RWPE1 (cell line): ENCODE measurements around the gene QRFP.

ENCODE experiments used
- CTCF ChIA-PET: fragments of 350-600 bp; sonication (Branson Sonifier 250); formaldehyde crosslinking; extraction: SDS; loops from one replicate; lab custom pipeline; 2021; lab: Yijun Ruan, JAX
- POLR2A ChIA-PET: fragments of 400-600 bp; formaldehyde crosslinking; extraction: SDS; loops from one replicate; lab custom pipeline; 2020; ENCODE audit warnings: antibody characterized with exemption; ENCODE audit not compliant: low non-redundant PET; lab: Yijun Ruan, JAX
- DNase-seq: peaks from one replicate; pipeline ENCODE4 v3.0.0; 2012; ENCODE audit warnings: low spot score
- H3K27ac ChIP-seq: fragments of 450-650 bp; 2 replicates; pipeline ENCODE4 v1.5.1; 2017
- CTCF ChIP-seq: fragments of 450-650 bp; conservative IDR thresholded peaks from 2 replicates; pipeline ENCODE4 v1.5.1; 2017; ENCODE audit warnings: low read depth, mild to moderate bottlenecking

QRFP gene

GRCh38 chr9:130885484-130886375, 10.9 kb downstream of the QRFP start:
- ChIA-PET POLR2A (interaction anchor here (0.6 to 0.9 kb wide), 2 partner anchors 27 to 77 kb away, joined by 3 read pairs; no protein-coding TSS in a partner anchor), CTCF (interaction anchor here (0.6 to 2.1 kb wide), 15 partner anchors 10 to 190 kb away, joined by 3 to 9 read pairs (median 3); no protein-coding TSS in a partner anchor)
- peak overlapping the region; percentile 75 for H3K27ac ChIP-seq
- DNase-seq: peak; percentile 67
- TF ChIP-seq CTCF: no peak

- TF ChIP-seq CTCF: no peak
- CTCF ChIA-PET: interaction anchor here (0.6 to 2.1 kb wide), 7 partner anchors 10 to 162 kb away, joined by 3 to 9 read pairs (median 7); no protein-coding TSS in a partner anchor
- POLR2A ChIA-PET: no interaction called here
- no peak for DNase-seq
- H3K27ac ChIP-seq: peak overlapping the region; percentile 75
Measured at GRCh38 chr9:130884542-130885483, 11.8 kb downstream of the QRFP start.

- DNase-seq: no peak
- H3K27ac ChIP-seq: peak overlapping the region; percentile 75; the same call in 1 of the 2 replicates
- no peak for TF ChIP-seq CTCF
- POLR2A ChIA-PET: no interaction called here
- CTCF ChIA-PET: interaction anchor here (0.6 kb wide), 1 partner anchor 114 kb away, joined by 3 read pairs; no protein-coding TSS in a partner anchor
Measured at GRCh38 chr9:130884111-130884531, 12.5 kb downstream of the QRFP start.

GRCh38 chr9:130883479-130883878, 13.1 kb downstream of the QRFP start:
- ChIA-PET POLR2A (no interaction called here), CTCF (interaction anchor here (0.7 kb wide), 1 partner anchor 76 kb away, joined by 5 read pairs; no protein-coding TSS in a partner anchor)
- no peak for DNase-seq
- peak overlapping the region; percentile 75; the same call in 1 of the 2 replicates for H3K27ac ChIP-seq
- no peak for TF ChIP-seq CTCF

- peak overlapping the region; percentile 23 for H3K27ac ChIP-seq
- POLR2A ChIA-PET: no interaction called here
- no peak for TF ChIP-seq CTCF
- no peak for DNase-seq
- CTCF ChIA-PET: interaction anchor here (0.7 to 1.1 kb wide), 4 partner anchors 13 to 164 kb away, joined by 3 to 5 read pairs (median 4); no protein-coding TSS in a partner anchor
Measured at GRCh38 chr9:130882696-130883225, 13.9 kb downstream of the QRFP start.

- CTCF ChIA-PET: no interaction called here
- no peak for TF ChIP-seq CTCF
- POLR2A ChIA-PET: no interaction called here
- no peak for DNase-seq
- no peak overlapping the region for H3K27ac ChIP-seq
Measured at GRCh38 chr9:130881516-130881915, 15.1 kb downstream of the QRFP start.
